RWPE1 (cell line): ENCODE results near the gene PCDHA13.
"Not testable (repeated sequence)": the region's sequence is repeated elsewhere in the genome, so short reads cannot be mapped to it uniquely, and the experiment has no call there.

Source experiments
- CTCF ChIA-PET: fragments of 350-600 bp; sonication (Branson Sonifier 250); formaldehyde crosslinking; extraction: SDS; loops from one replicate; lab custom pipeline; 2021; lab: Yijun Ruan, JAX
- POLR2A ChIA-PET: fragments of 400-600 bp; formaldehyde crosslinking; extraction: SDS; loops from one replicate; lab custom pipeline; 2020; ENCODE audit warnings: antibody characterized with exemption; ENCODE audit not compliant: low non-redundant PET; lab: Yijun Ruan, JAX
- DNase-seq: peaks from one replicate; pipeline ENCODE4 v3.0.0; 2012; ENCODE audit warnings: low spot score
- H3K27ac ChIP-seq: fragments of 450-650 bp; 2 replicates; pipeline ENCODE4 v1.5.1; 2017
- CTCF ChIP-seq: fragments of 450-650 bp; conservative IDR thresholded peaks from 2 replicates; pipeline ENCODE4 v1.5.1; 2017; ENCODE audit warnings: low read depth, mild to moderate bottlenecking

Gene PCDHA13

GRCh38 chr5:140842798-140843733, 38.9 kb upstream of the PCDHA13 start:
- ChIA-PET CTCF (interaction anchor here (2.2 to 4.7 kb wide), 2 partner anchors 19 to 26 kb away, joined by 19 to 123 read pairs; partner anchors contain the start of gene PCDHA11), POLR2A (interaction anchor here (0.6 kb wide), 1 partner anchor 16 kb away, joined by 4 read pairs; no protein-coding TSS in a partner anchor)
- DNase-seq = no peak
- H3K27ac ChIP-seq = no peak overlapping the region
- no peak for TF ChIP-seq CTCF

GRCh38 chr5:140848139-140849102, 33.5 kb upstream of the PCDHA13 start, which contains the start of gene PCDHA9:
Gene PCDHA9 (plus strand): TSS chr5:140848382. CDS start chr5:140848496, 114 bp downstream.
- CTCF ChIA-PET, POLR2A ChIA-PET, H3K27ac ChIP-seq, DNase-seq: not testable (repeated sequence)

GRCh38 chr5:140849831-140850634, 31.9 kb upstream of the PCDHA13 start:
- DNase-seq, POLR2A ChIA-PET, CTCF ChIA-PET, H3K27ac ChIP-seq: not testable (repeated sequence)

- DNase-seq = no peak
- ChIA-PET POLR2A (no interaction called here), CTCF (no interaction called here)
Observed at GRCh38 chr5:140855772-140856674, 25.9 kb upstream of the PCDHA13 start, which contains the start of gene PCDHA10. Gene PCDHA10 (plus strand): TSS chr5:140855897. CDS start chr5:140856049, 152 bp downstream.

GRCh38 chr5:140857177-140857986, 24.5 kb upstream of the PCDHA13 start:
- DNase-seq = no peak
- no peak overlapping the region for H3K27ac ChIP-seq
- ChIA-PET CTCF (no interaction called here), POLR2A (no interaction called here)
- no peak for TF ChIP-seq CTCF

More at GRCh38 chr5:140855772-140856674, 25.9 kb upstream of the PCDHA13 start, which contains the start of gene PCDHA10:
- no peak within 1 kb of the TSS for H3K27ac ChIP-seq
- TF ChIP-seq CTCF = no peak

- ChIA-PET POLR2A (no interaction called here), CTCF (no interaction called here)
- DNase-seq = no peak
- no peak overlapping the region for H3K27ac ChIP-seq
- no peak for TF ChIP-seq CTCF
Observed at GRCh38 chr5:140857987-140858240, 24.0 kb upstream of the PCDHA13 start.
